CD4-positive, alpha-beta T cell (primary cell): ENCODE data around the gene ADCK2. TPM values are rescaled to one million over a fixed set of nuclear protein-coding genes. Genes with fewer than 3 reads are reported as not detected.

Experiments used
- ATAC-seq: fragments of 200-7000 bp; cut with Tn5 transposase; one replicate; pipeline ENCODE4 v1.10.0; 2022; ENCODE audit warnings: mild to moderate bottlenecking; ENCODE audit not compliant: poor library complexity
- CTCF ChIA-PET: fragments of 350-600 bp; sonication (Branson Sonifier 250); formaldehyde crosslinking; loops from one replicate; lab custom pipeline; 2021; ENCODE audit warnings: antibody characterized with exemption, inconsistent platforms; lab: Charles Lee
- POLR2A ChIA-PET: fragments of 350-600 bp; sonication (Branson Sonifier 250); formaldehyde crosslinking; loops from one replicate; lab custom pipeline; 2021; ENCODE audit warnings: antibody characterized with exemption, inconsistent platforms; lab: Charles Lee
- DNase-seq, 14 experiments: peaks; one replicate each; pipeline ENCODE4 v3.0.0-alpha.2; 2013 to 2020; ENCODE audit warnings: mixed read lengths in 2 of 14
- H3K27ac ChIP-seq, 2 donors: one replicate each; pipeline versions ENCODE4 v1.5.1 to v1.7.0; 2013; ENCODE audit warnings: low read length in 2 of 2, low read depth in 1 of 2, mild to moderate bottlenecking in 1 of 2
- H3K27me3 ChIP-seq, 2 experiments: 1 replicate in 1 of 2; 2 replicates in 1 of 2; pipeline versions ENCODE4 v1.6.1 to v1.7.0; 2013; ENCODE audit warnings: low read length in 2 of 2, control low read depth in 1 of 2, mild to moderate bottlenecking in 1 of 2, moderate library complexity in 1 of 2; ENCODE audit not compliant: insufficient read depth in 2 of 2, control insufficient read depth in 1 of 2
- H3K36me3 ChIP-seq: one replicate; pipeline ENCODE4 v1.6.1; 2013; ENCODE audit warnings: low read length, control low read depth; ENCODE audit not compliant: insufficient read depth
- H3K4me1 ChIP-seq: one replicate; pipeline ENCODE4 v1.6.1; 2013; ENCODE audit warnings: low read length, control low read depth; ENCODE audit not compliant: insufficient read depth
- H3K4me3 ChIP-seq: one replicate; pipeline ENCODE4 v1.5.1; 2013; ENCODE audit warnings: mild to moderate bottlenecking, low read length, moderate library complexity
- H3K9me3 ChIP-seq, 2 experiments: 1 replicate in 1 of 2; 2 replicates in 1 of 2; pipeline versions ENCODE4 v1.6.1 to v1.7.0; 2013; ENCODE audit warnings: low read length in 2 of 2, mild to moderate bottlenecking in 2 of 2, control low read depth in 1 of 2, moderate library complexity in 1 of 2; ENCODE audit not compliant: control insufficient read depth in 1 of 2, insufficient read depth in 1 of 2
- H3K27ac Mint-ChIP-seq: one replicate; pipeline ENCODE4 v1.8.0; 2020; ENCODE audit warnings: mixed read lengths
- H3K27me3 Mint-ChIP-seq: one replicate; pipeline ENCODE4 v1.8.0; 2021; ENCODE audit warnings: mixed read lengths
- H3K36me3 Mint-ChIP-seq: one replicate; pipeline ENCODE4 v1.8.0; 2021; ENCODE audit warnings: low read depth, mixed read lengths
- H3K4me1 Mint-ChIP-seq: one replicate; pipeline ENCODE4 v1.8.0; 2021; ENCODE audit warnings: low read depth, mixed read lengths
- H3K4me3 Mint-ChIP-seq: one replicate; pipeline ENCODE4 v1.8.0; 2020; ENCODE audit warnings: mild to moderate bottlenecking, mixed read lengths
- H3K9me3 Mint-ChIP-seq: one replicate; pipeline ENCODE4 v1.8.0; 2020; ENCODE audit warnings: mixed read lengths
- intact Hi-C, 2 experiments: fragments of 100-400 bp; cut with DNase I in 1 of 2; cut with micrococcal nuclease in 1 of 2; formaldehyde crosslinking; loops; one replicate each; pipeline versions ENCODE4 v1.15.1 to v1.9.0; 2023 to 2025; cut with DNase I, micrococcal nuclease
- polyA plus RNA-seq, 2 donors: library from polyadenylated mRNA; unstranded; fragments of 120-200 nt; gene quantifications; one replicate each; pipeline ENCODE4 v1.2.1, GENCODE V29; 2013
- total RNA-seq, 174 experiments: library from RNA in 2 of 174; stranded (reverse) in 2 of 174; gene quantifications; one replicate each; pipeline ENCODE4 v1.2.3 and lab custom pipeline; 2021 to 2026
- TF ChIP-seq, protein P1 (sequence below): fragments of 200-600 bp; IDR thresholded peaks from one replicate; pipeline ENCODE4 v1.8.0; 2022; ENCODE audit warnings: antibody characterized with exemption, mild to moderate bottlenecking

ADCK2 gene, protein sequence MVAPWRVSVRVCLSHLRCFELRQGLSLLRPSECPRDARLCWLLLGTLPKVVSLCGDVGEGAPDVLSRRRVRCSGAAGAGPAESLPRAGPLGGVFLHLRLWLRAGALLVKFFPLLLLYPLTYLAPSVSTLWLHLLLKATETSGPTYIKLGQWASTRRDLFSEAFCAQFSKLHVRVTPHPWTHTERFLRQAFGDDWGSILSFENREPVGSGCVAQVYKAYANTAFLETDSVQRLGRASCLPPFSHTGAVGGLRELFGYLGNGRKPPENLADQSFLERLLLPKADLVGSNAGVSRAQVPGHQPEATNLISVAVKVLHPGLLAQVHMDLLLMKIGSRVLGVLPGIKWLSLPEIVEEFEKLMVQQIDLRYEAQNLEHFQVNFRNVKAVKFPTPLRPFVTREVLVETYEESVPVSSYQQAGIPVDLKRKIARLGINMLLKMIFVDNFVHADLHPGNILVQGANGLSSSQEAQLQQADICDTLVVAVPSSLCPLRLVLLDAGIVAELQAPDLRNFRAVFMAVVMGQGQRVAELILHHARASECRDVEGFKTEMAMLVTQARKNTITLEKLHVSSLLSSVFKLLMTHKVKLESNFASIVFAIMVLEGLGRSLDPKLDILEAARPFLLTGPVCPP
- total RNA-seq (10 to 100 TPM; 14.8 to 15.7 TPM), total RNA-seq (lab: John Stamatoyannopoulos, UW) (14.0 to 53.8 (median 28.7) reads per million in 172 experiments)
- polyA plus RNA-seq (2013, experiment 1 of 2), result 17.5 TPM
- 15.6 TPM for polyA plus RNA-seq (2013, experiment 2 of 2)

DNA sequence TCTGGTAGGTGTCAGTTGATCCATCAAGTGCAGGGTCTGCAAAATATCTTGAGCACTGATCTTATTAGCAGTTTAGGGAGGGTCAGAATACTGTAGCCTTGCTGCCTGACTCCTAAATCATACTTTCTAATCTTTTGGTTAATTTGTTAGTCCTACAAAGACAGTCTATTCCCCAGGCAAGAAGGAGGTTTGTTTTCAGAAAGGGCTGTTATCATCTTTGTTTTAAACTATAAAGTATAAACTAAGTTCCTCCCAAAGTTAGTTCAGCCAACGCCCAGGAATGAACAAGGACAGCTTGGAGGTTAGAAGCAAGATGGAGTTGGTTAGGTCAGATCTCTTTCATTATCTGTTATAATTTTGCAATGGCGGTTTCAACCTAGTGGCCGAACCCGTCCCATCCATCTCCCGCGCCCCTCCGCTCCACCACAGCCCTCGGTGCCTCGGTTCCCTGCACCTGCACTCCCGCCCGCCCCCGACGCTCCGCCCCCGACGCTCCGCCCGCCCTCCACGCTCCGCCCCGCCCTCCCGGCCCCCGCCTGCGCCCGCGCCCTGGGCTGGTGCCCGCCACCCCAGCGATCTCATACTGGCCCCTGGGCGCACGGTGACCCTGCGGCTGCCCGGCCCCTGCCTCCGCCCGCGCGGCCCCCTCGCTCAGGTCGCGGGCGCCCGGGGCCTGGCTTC is at the start of gene ADCK2:
ADCK2 (plus strand) TSS at position 564 of the 681 bp plus-strand sequence. CDS start 386 bp downstream, outside the sequence.
- intact Hi-C loops, result loop anchor here (1.0 to 5.0 kb wide), 6 partner anchors 24 to 345 kb away; partner anchors contain the start of genes MKRN1 (in 2 of the 2), NDUFB2 (in 2 of the 2), BRAF (in 1 of the 2) and RAB19 (in 1 of the 2)
- no peaks in the 10 kb centered on the region for H3K27me3 ChIP-seq
- TF ChIP-seq, protein P1, sequence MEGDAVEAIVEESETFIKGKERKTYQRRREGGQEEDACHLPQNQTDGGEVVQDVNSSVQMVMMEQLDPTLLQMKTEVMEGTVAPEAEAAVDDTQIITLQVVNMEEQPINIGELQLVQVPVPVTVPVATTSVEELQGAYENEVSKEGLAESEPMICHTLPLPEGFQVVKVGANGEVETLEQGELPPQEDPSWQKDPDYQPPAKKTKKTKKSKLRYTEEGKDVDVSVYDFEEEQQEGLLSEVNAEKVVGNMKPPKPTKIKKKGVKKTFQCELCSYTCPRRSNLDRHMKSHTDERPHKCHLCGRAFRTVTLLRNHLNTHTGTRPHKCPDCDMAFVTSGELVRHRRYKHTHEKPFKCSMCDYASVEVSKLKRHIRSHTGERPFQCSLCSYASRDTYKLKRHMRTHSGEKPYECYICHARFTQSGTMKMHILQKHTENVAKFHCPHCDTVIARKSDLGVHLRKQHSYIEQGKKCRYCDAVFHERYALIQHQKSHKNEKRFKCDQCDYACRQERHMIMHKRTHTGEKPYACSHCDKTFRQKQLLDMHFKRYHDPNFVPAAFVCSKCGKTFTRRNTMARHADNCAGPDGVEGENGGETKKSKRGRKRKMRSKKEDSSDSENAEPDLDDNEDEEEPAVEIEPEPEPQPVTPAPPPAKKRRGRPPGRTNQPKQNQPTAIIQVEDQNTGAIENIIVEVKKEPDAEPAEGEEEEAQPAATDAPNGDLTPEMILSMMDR, result no peak
- H3K4me3 Mint-ChIP-seq, result peak within 1 kb of the TSS; percentile 88
- no peaks in the 10 kb centered on the region for H3K9me3 ChIP-seq
- H3K27ac Mint-ChIP-seq, result peak within 1 kb of the TSS; percentile 90
- ChIA-PET CTCF (interaction anchor here (1.0 kb wide), 1 partner anchor 261 kb away, joined by 3 read pairs; no protein-coding TSS in a partner anchor), POLR2A (interaction anchor here (0.7 to 2.7 kb wide), 13 partner anchors 12 to 1029 kb away, joined by 3 to 20 read pairs (median 6); partner anchors contain the start of genes BRAF, DENND11, MRPS33 and NDUFB2)
- ATAC-seq (peak; percentile 66), DNase-seq (peak in 13 of 14 experiments; percentile 36 to 84 (median 54))
- H3K36me3 ChIP-seq, result peaks cover 9% of the 10 kb centered on the region
- H3K36me3 Mint-ChIP-seq, result peaks cover 22% of the 10 kb centered on the region
- H3K4me1 ChIP-seq, result peaks cover 29% of the 10 kb centered on the region
- H3K4me3 ChIP-seq, result peak within 1 kb of the TSS; percentile 63
- H3K27me3 Mint-ChIP-seq, result no peaks in the 10 kb centered on the region
- H3K9me3 Mint-ChIP-seq, result no peaks in the 10 kb centered on the region
- peaks cover 32% of the 10 kb centered on the region for H3K4me1 Mint-ChIP-seq
- H3K27ac ChIP-seq, result peak within 1 kb of the TSS; percentile 71 to 79

DNA sequence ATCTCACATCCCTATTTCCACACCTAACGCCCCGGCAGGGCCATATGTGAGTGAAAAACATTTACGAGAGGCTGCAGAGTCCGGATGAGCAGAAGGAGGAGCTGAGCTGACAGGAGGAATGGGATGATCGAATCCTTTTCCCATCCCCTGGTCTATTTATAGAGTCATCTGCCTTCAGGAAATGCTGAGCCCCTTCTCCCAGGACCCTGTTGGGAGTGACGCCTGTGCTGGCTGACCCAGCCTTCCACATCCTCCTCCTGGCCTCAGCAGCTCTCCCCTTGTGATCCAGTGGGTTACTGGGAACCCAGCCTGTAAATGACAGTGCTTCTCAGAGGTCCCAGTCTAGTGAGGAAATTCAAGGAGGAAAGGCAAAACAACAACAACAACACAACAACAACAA is 48.8 kb upstream of the ADCK2 start:
- no peak overlapping the region for H3K27ac ChIP-seq
- no peaks in the 10 kb centered on the region for H3K4me1 ChIP-seq
- no peaks in the 10 kb centered on the region for H3K36me3 ChIP-seq
- H3K9me3 ChIP-seq, result no peaks in the 10 kb centered on the region
- ATAC-seq, result no peak
- Mint-ChIP-seq H3K4me1 (no peaks in the 10 kb centered on the region), H3K4me3 (no peak overlapping the region), H3K9me3 (no peaks in the 10 kb centered on the region), H3K27ac (no peak overlapping the region), H3K27me3 (no peaks in the 10 kb centered on the region), H3K36me3 (no peaks in the 10 kb centered on the region)
- ChIA-PET CTCF (no interaction called here), POLR2A (no interaction called here)
- DNase-seq, result no peak
- peaks cover 0 to 2% of the 10 kb centered on the region in 2 experiments for H3K27me3 ChIP-seq
- intact Hi-C loops, result no loop called here
- H3K4me3 ChIP-seq, result no peak overlapping the region
- TF ChIP-seq, protein P1, result no peak
